Activated B cell treated with CpG ODN at 0.5 μM for 24 hours (primary cell): ENCODE data around the gene DSCAML1. TPM values are rescaled to one million over a fixed set of nuclear protein-coding genes. Genes with fewer than 3 reads are reported as not detected.

Experiments
- ATAC-seq: fragments of 200-7000 bp; cut with Tn5 transposase; one replicate; pipeline ENCODE4 v1.10.0; 2021; ENCODE audit warnings: low read depth, mild to moderate bottlenecking, moderate library complexity
- CTCF ChIA-PET: fragments of 350-600 bp; sonication (Branson Sonifier 250); formaldehyde crosslinking; loops from one replicate; lab custom pipeline; 2021; ENCODE audit warnings: antibody characterized with exemption; lab: Charles Lee
- POLR2A ChIA-PET: fragments of 350-600 bp; sonication (Branson Sonifier 250); formaldehyde crosslinking; loops from one replicate; lab custom pipeline; 2021; ENCODE audit warnings: antibody characterized with exemption; lab: Charles Lee
- DNase-seq: peaks from one replicate; pipeline ENCODE4 v3.0.0; 2022
- H3K27ac Mint-ChIP-seq: one replicate; pipeline ENCODE4 v1.8.0; 2020; ENCODE audit warnings: mixed read lengths
- H3K27me3 Mint-ChIP-seq: one replicate; pipeline ENCODE4 v1.8.0; 2021; ENCODE audit warnings: mixed read lengths
- H3K36me3 Mint-ChIP-seq: one replicate; pipeline ENCODE4 v1.8.0; 2021; ENCODE audit warnings: low read depth, mixed read lengths
- H3K4me1 Mint-ChIP-seq: one replicate; pipeline ENCODE4 v1.8.0; 2021; ENCODE audit warnings: mixed read lengths
- H3K4me3 Mint-ChIP-seq: one replicate; pipeline ENCODE4 v1.8.0; 2020; ENCODE audit warnings: mild to moderate bottlenecking, mixed read lengths
- H3K9me3 Mint-ChIP-seq: one replicate; pipeline ENCODE4 v1.8.0; 2020; ENCODE audit warnings: mixed read lengths
- intact Hi-C: fragments of 100-400 bp; cut with micrococcal nuclease; formaldehyde crosslinking; loops from one replicate; pipeline ENCODE4 v1.15.1; 2024
- total RNA-seq: library from RNA; stranded (reverse); gene quantifications from 2 replicates; pipeline ENCODE4 v1.2.3, GENCODE V29; 2022
- TF ChIP-seq, protein P1 (sequence below): fragments of 200-600 bp; IDR thresholded peaks from one replicate; pipeline ENCODE4 v1.8.0; 2022; ENCODE audit warnings: antibody characterized with exemption, mild to moderate bottlenecking

The DSCAML1 gene
- total RNA-seq, 1 donor from 2014 or later: 3.6 TPM

- Mint-ChIP-seq H3K36me3 (no peaks in the 10 kb centered on the region), H3K4me3 (no peak overlapping the region)
- TF ChIP-seq, protein P1, sequence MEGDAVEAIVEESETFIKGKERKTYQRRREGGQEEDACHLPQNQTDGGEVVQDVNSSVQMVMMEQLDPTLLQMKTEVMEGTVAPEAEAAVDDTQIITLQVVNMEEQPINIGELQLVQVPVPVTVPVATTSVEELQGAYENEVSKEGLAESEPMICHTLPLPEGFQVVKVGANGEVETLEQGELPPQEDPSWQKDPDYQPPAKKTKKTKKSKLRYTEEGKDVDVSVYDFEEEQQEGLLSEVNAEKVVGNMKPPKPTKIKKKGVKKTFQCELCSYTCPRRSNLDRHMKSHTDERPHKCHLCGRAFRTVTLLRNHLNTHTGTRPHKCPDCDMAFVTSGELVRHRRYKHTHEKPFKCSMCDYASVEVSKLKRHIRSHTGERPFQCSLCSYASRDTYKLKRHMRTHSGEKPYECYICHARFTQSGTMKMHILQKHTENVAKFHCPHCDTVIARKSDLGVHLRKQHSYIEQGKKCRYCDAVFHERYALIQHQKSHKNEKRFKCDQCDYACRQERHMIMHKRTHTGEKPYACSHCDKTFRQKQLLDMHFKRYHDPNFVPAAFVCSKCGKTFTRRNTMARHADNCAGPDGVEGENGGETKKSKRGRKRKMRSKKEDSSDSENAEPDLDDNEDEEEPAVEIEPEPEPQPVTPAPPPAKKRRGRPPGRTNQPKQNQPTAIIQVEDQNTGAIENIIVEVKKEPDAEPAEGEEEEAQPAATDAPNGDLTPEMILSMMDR: no peak
These were observed 119.2 kb downstream of the DSCAML1 start for GRCh38 chr11:117677729-117678310.

GRCh38 chr11:117676501-117676900, 120.5 kb downstream of the DSCAML1 start:
- Mint-ChIP-seq H3K9me3 (no peaks in the 10 kb centered on the region), H3K4me1 (no peaks in the 10 kb centered on the region), H3K4me3 (no peak overlapping the region), H3K36me3 (no peaks in the 10 kb centered on the region), H3K27ac (no peak overlapping the region), H3K27me3 (peaks cover 18% of the 10 kb centered on the region)
- intact Hi-C loops: no loop called here
- no peak for DNase-seq
- TF ChIP-seq, protein P1: no peak
- ChIA-PET CTCF (no interaction called here), POLR2A (no interaction called here)
- ATAC-seq: no peak

More at GRCh38 chr11:117677729-117678310, 119.2 kb downstream of the DSCAML1 start:
- no peaks in the 10 kb centered on the region for H3K4me1 Mint-ChIP-seq
- intact Hi-C loops: no loop called here
- peaks cover 19% of the 10 kb centered on the region for H3K27me3 Mint-ChIP-seq
- ATAC-seq (no peak), DNase-seq (no peak)
- ChIA-PET CTCF (no interaction called here), POLR2A (no interaction called here)
- H3K9me3 Mint-ChIP-seq: no peaks in the 10 kb centered on the region
- no peak overlapping the region for H3K27ac Mint-ChIP-seq

DNA sequence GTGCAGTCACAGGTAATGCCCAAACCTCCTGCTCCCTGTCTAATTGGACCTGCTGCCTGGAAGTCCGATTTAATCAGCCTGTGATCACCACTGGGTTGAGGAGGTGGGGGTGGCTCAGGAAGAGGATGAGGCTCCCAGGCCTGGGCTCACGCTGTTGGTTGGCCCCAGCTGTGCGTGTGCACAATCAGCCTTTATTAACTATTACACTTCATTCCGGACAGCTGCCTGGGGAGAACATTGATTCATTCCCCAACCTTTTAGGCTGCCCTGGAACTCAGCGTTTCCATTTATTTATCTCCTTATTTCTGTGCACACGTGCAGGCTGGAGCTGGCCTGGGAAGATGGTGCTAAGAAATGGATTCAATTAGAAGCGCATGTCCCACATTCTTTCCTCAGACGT, 123.4 kb downstream of the DSCAML1 start:
- intact Hi-C loops: no loop called here
- ChIA-PET POLR2A (no interaction called here), CTCF (no interaction called here)
- TF ChIP-seq, protein P1: no peak
- DNase-seq (no peak), ATAC-seq (no peak)
- Mint-ChIP-seq H3K4me1 (no peaks in the 10 kb centered on the region), H3K4me3 (no peak overlapping the region), H3K36me3 (no peaks in the 10 kb centered on the region), H3K27ac (no peak overlapping the region), H3K27me3 (peaks cover 20% of the 10 kb centered on the region), H3K9me3 (no peaks in the 10 kb centered on the region)

- H3K4me3 Mint-ChIP-seq: no peak overlapping the region
- intact Hi-C loops: no loop called here
- TF ChIP-seq, protein P1: no peak
- H3K9me3 Mint-ChIP-seq: no peaks in the 10 kb centered on the region
- ChIA-PET CTCF (no interaction called here), POLR2A (interaction anchor here (0.6 kb wide), 1 partner anchor 797 kb away, joined by 5 read pairs; no protein-coding TSS in a partner anchor)
- H3K27ac Mint-ChIP-seq: no peak overlapping the region
- DNase-seq (no peak), ATAC-seq (no peak)
- H3K4me1 Mint-ChIP-seq: no peaks in the 10 kb centered on the region
- H3K27me3 Mint-ChIP-seq: peaks cover 18% of the 10 kb centered on the region
- H3K36me3 Mint-ChIP-seq: no peaks in the 10 kb centered on the region
These were observed 125.6 kb downstream of the DSCAML1 start for GRCh38 chr11:117671370-117671769.

DNA sequence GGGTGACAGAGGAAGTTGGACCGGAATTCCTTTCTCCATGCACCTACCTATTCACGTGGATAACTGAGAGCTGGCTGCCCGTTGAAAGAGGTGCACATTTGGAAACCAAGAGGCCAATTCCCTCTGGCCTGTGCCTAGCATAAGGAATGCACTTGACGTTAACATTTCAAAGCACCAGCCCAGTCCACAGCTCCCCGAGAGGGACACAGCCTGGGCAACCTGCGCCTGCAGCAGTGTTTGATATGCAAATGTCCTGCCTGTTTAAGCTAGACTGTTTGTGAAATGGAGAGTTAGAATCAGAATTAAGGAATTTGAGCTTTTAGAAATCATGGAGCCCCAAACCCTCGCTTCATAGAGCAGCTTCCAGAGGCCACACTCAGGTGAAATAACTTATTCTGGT, 126.1 kb downstream of the DSCAML1 start:
- CTCF ChIA-PET: no interaction called here
- intact Hi-C loops: no loop called here
- POLR2A ChIA-PET: no interaction called here
- H3K36me3 Mint-ChIP-seq: no peaks in the 10 kb centered on the region
- TF ChIP-seq, protein P1: no peak
- H3K27ac Mint-ChIP-seq: no peak overlapping the region
- H3K9me3 Mint-ChIP-seq: no peaks in the 10 kb centered on the region
- H3K4me3 Mint-ChIP-seq: no peak overlapping the region
- DNase-seq (no peak), ATAC-seq (no peak)
- peaks cover 14% of the 10 kb centered on the region for H3K27me3 Mint-ChIP-seq
- no peaks in the 10 kb centered on the region for H3K4me1 Mint-ChIP-seq
